GM19035 (cell line): ENCODE results near the gene GALNS.

Experiments used
- ATAC-seq: cut with Tn5 transposase; IDR thresholded peaks from one replicate; pipeline ENCODE4 v1.9.1; 2021; ENCODE audit not compliant: unreplicated experiment

GALNS gene

DNA sequence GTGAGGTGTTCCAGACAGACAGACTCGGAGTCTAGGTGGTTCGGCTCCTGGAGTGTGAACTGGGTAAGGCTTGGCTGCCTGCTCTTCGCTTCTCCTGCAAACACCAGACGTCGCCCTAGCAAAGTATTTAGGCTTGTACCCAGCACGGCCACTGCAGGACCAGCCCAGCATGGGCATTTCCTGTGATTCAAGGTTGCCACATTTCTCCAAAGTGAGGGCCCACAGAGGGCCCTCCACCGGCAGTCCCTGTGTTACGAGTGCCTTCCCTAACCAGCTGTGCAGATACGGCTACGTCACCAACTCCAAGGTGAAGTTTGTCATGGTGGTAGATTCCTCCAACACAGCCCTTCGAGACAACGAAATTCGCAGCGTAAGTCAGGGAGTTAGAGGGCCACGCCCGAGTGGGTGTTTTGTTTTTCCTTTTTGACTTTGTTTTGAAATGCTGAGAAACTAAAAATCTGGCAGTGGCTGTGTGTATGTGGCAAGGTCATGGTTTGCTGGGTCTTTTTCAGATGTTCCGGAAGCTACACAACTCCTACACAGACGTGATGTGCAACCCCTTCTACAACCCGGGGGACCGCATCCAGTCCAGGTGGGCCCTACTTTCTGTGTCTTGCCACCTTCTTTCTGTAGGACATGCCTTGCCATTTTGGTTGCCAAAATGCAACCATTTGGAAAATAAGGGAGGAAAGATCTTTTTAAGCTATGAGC lies 2.8 kb upstream of the GALNS start:
- ATAC-seq = no peak

DNA sequence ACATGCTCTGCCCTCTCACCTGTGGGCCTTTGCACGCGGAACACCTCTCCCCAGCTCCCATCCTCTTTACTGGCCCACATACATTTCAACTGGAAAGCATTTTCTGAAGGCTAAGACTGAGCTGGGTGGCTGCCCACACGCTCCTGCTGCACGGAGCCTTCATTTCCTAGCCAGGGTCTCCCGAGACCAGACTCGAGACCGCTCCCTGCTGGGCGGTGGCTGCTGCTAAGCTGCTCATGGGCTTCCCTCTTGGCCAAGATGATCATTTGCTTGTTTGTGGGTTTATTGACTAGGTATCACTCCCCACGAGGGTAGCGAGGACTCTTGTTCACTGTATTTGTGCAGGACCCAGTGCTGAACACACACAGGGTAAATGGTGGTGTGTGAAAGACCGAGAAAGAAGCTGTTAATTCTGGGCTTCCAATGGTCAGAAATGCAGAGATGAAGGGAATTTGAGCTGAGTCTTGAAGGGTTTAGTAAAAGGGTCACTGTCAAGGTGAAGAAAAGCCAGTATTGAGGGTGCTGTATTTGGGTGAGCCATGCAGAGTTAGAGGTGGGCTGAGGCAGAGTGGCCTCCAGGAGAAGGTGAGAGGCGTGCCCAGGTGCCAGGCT lies 1.1 kb upstream of the GALNS start:
- ATAC-seq = peak; percentile 40

GRCh38 chr16:88856122-88856827 lies 472 bp downstream of the GALNS start:
- no peak for ATAC-seq

GRCh38 chr16:88855736-88856121 lies 1.0 kb downstream of the GALNS start:
- no peak for ATAC-seq

GRCh38 chr16:88855176-88855575 lies 1.6 kb downstream of the GALNS start:
- no peak for ATAC-seq

DNA sequence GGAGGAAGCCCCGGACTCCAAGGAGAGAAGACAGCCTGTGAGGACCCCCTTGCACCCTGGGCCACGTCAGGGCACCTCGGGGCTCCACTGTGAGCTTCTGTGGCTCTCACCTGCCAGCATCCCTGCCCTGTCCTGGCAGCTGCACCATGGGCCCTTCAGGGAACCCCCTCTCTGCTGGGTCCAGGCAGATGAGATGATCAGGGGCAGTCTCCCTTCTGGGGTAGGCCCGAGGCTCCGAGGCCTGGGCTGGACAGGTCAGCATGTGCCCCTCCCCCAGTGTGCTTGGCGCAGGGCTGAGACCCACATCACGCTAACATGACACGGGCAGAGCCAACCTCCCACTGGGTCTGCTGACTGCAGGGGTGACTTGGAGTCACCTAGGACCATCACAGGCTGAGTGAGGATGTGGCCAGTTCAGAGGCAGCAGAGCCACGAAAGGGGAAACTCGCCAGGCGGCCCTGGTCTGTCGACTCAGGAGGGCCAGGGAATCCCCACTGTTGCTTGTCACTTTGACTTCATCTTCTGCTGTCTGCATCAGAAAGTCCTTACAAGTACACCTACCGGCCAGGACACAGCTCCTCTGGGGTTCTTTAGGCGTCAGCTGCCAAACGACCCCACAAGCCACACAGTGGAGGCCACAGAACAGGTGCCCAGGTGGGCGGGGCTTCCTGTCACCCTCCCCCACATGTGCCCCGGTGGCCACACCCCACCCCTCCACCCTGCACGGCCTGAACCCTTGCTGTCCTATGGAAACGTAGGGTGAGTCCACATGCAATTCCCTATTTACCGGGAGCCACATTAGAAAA lies 2.2 kb downstream of the GALNS start:
- no peak for ATAC-seq

DNA sequence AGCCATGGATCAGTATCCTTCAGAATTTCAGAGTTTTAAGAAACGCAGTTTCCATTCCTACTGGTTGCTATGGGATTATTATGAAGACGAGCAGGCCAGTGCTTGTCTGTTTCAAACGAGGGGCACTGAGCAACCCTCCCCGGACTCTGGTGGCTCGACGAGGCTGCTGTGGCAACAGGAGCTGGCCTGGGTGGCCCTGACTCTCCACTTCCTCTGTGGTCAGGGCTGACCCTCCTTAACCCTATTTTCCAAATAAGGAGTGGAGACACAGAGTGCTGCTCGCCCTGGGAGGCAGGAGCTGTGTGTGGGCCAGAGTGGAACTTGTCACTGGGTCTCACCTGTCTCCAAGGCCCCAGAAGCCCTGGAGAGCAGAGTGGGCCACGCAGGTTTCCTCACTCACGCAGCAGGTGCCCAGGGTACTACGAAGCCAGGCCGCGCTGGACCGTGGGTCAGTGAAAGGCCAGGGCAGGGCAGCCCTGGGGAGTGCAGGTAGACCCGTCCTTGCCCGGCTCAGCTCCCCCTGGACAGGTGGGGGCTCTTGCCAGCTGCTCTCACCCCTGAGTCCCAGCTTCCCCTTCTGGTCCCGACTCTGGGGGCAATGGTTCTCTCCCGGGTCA lies 3.3 kb downstream of the GALNS start:
- ATAC-seq = no peak

DNA sequence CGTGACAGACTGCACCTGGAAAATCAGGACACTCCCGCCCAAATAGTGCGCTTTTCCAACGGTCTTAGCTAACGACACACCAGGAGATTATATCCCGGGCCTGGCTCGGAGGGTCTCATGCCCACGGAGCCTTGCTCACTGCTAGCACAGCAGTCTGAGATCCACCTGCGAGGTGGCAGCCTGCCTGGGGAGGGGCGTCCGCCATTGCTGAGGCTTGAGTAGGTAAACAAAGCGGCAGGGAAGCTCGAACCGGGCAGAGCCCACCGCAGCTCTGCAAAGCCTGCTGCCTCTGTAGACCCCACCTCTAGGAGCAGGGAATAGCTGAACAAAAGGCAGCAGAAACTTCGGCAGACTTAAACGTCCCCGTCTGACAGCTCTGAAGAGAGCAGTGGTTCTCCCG lies 5.1 kb downstream of the GALNS start:
- ATAC-seq = no peak

DNA sequence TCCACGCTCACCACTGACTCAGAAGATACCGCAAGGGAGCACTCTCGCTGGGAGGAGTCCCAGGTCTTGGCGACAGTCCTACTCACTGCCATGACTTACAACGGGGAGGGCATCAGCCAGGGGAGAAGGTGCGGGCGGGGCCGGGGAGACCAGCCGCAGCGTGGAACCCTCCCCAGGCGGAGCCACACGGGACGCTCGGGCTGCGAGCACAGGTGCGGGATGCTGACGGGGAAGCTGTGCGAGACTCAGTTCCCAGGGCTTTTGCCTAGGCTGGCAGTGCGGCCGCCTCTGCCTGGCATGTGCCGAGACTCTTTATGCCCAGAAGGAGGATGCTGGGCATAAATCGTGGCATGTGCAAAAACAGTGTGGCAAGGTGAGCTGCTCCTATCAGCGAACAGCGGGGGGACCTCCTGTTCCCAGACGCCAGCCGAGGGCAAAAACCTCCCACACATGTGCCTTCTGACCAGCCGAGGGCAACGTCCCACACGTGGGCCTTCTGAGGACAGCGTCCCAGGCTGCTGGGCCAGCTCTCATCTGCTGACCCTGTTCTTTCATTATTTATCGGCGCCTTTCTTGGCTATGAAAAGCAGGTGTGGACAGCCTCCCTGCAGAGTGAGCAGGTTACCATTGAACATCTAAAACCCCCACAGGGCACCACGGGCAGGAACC lies 6.1 kb downstream of the GALNS start:
- no peak for ATAC-seq

DNA sequence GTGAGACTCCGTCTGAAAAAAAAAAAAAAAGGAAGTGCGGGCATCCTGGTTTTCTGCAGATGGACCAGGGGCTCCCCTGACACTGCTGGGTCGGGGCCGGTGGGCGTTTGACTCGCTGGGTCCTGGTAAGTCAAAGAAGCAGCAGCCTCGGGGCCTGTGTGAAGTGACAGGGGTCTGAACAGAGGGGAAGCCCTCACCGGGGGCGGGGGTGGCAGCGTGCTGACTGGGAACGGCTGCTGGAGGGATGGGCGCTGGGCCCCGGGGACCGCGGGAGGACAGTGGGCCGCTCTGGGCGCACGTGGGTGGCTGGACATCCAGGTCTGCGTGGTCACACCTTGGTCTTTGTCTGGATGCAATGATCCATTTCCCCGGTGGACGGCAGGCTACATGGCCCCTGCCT lies 8.2 kb downstream of the GALNS start:
- no peak for ATAC-seq

DNA sequence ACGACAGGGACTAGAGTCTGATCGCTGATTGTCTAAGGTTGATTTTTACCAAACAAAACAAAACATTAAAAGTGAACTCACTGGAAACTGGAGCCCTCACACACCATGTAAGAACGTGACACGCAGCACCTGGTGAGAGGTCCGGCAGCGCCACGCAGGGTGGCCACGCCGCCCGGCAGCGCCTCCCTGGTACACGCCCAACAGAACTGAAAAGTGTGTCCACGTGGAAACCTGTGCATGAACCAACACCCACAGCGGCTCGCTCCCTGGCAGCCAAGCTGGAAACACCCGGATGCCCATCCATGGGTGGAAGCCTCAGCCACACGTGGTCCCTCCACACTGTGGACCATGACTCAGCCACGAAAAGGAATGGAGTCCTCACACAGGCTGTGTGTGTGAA lies 9.1 kb downstream of the GALNS start:
- ATAC-seq = no peak

- ATAC-seq = no peak
Observed at GRCh38 chr16:88846088-88846487, 10.7 kb downstream of the GALNS start.

GRCh38 chr16:88844419-88845036 lies 12.2 kb downstream of the GALNS start:
- no peak for ATAC-seq

- no peak for ATAC-seq
Observed at GRCh38 chr16:88843256-88843655, 13.5 kb downstream of the GALNS start.

- ATAC-seq = no peak
Observed at GRCh38 chr16:88842806-88843205, 13.9 kb downstream of the GALNS start.

GRCh38 chr16:88842308-88842756 lies 14.4 kb downstream of the GALNS start:
- ATAC-seq = no peak

DNA sequence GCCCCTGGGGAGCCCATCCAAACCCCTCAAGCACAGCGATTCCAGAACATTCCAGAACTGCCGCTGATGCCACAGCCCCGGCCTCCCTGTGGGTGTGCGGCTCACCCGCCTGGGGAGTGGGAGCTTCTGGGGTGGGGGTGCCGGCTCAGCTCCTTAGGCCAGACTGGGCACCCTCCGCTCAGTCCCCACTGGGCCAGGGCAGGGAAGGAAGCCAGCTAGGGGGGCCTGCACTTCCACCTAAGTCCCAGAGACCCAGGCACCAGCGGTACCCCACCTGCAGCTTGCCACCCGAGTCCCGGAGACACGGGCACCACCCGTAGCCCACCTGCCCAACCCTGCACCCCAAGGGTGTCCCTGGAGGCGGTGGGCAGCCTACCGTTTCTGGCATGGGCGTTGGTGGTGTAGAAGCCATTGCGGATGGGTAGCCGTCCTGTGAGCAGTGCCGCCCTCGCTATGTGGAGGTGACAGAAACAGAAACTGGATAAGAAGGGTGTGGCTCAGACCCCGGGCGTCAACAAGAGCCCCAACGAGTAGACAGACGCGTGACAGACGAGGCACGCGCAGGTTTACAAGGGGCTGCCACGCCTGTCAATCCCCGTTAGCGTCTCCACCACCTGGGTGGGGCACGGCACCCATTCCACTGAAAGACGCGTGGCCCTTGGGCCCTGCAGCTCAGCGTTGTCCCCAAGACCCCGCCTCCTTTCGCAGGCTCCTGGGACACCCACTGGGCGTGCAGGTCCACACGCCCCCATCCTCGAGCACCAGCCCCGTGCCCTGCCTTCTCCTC lies 15.0 kb downstream of the GALNS start:
- no peak for ATAC-seq

DNA sequence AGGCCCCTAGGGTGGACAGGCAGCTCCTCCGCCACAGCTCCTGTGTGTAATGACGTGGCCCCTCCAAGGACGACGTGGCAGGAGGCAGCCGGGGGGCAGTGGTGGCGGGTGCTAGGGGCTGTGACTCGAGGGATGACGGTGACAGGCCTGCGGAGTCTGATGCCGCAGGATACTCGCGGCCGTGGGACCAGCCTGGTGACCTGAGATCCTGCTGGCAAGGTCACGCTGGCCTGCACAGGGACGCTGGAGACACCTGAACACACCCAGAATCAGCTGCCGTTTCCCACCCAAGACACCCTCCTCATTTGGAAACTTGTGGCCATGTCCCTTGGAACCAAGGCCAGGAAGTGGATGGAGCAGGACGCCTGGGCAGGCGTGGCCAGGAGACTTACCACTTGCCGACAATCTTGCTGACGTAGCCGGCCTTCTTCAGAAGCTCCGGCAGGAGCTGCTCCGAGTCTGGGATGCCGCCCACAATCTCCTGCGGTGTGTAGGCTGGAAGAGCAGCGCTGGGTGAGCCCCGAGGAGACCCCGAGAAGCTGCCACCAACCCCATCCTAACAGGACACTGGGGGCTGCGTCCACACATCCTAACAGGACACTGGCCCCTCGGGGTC lies 16.0 kb downstream of the GALNS start:
- no peak for ATAC-seq
